Skin epidermis (tissue), 12 donors: ENCODE data around the gene TCAP.

Experiments used
- H3K27ac ChIP-seq, 21 experiments: fragments of 200-600 bp; sonication (generic) in 11 of 21; one replicate each; pipeline ENCODE4 v1.5.0; 2020; ENCODE audit warnings: mild to moderate bottlenecking in 3 of 21, inconsistent platforms in 2 of 21, moderate library complexity in 2 of 21
- H3K4me3 ChIP-seq, 7 experiments: fragments of 200-600 bp; sonication (generic) in 2 of 7; one replicate each; pipeline ENCODE4 v1.5.0; 2020; ENCODE audit warnings: inconsistent platforms in 2 of 7, mild to moderate bottlenecking in 2 of 7, moderate library complexity in 1 of 7

The TCAP gene

DNA sequence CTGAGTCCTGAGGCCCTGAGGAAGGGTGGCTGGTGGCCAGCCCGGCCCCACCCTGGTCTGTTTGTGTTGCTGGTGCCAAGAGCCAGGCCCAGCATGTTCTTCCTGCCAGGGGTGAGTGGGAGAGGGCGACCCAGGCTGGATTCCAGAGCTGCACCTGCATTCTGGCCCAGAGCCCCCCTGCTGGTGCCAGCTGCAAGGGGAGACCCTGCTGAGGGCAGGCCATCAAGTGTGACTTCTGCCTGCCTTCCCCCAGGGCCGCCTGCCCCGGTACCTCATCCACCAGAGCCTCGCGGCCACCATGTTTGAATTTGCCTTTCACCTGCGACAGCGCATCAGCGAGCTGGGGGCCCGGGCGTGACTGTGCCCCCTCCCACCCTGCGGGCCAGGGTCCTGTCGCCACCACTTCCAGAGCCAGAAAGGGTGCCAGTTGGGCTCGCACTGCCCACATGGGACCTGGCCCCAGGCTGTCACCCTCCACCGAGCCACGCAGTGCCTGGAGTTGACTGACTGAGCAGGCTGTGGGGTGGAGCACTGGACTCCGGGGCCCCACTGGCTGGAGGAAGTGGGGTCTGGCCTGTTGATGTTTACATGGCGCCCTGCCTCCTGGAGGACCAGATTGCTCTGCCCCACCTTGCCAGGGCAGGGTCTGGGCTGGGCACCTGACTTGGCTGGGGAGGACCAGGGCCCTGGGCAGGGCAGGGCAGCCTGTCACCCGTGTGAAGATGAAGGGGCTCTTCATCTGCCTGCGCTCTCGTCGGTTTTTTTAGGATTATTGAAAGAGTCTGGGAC lies 2.4 kb upstream of the TCAP start:
- Histone ChIP-seq H3K4me3 (no peak overlapping the region), H3K27ac (peak overlapping the region in 2 of 21 experiments; percentile 0 to 23)

GRCh38 chr17:39663340-39663687 lies 1.8 kb upstream of the TCAP start:
- Histone ChIP-seq H3K27ac (no peak overlapping the region), H3K4me3 (no peak overlapping the region)

DNA sequence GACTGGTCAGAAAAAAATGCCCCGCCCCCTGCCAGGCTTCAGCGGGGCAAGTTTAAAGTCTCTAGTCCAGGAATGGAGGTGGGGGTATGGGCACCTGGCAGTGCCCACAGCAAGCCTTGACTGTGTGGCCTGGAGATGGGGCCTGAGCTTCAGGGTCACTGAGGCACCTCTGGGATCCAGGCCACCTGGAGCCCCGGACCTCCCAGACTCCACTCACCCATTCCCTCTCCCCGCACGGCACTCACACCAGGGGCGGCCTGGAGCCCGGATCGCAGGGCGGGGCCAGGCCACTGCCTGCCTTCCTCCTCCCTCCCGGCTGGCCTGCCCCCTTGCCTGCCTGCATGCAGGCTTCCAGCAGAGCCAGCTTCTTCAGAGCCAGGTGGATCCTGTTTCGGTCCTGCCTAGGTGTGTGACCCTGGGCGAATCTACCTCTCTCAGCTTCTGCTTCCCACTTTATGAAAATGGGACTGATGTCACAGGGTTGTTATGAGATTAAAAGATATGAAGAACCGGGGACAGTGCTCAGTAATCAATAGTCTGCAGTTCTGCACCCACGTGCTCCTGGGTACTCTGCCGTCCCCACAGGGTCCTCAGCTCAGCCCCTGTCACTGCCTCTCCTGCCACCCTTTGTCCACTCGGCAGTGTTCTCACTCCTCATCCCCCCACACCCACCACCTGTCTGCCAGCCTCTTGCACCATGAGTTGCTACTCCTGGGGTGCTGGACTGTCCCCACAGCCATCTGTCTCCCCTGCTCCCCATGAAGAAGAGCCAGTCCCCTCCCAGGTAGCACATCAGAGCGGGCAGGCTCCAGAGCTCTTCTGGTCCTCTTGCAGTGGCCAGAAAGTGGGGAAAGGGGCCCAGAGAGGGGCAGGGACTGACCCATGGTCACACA lies 1.2 kb upstream of the TCAP start:
- Histone ChIP-seq H3K4me3 (no peak overlapping the region), H3K27ac (peak overlapping the region in 1 of 21 experiments; percentile 25)

- Histone ChIP-seq H3K4me3 (no peak overlapping the region), H3K27ac (no peak overlapping the region)
Measured at GRCh38 chr17:39665642-39666224, 584 bp downstream of the TCAP start.

DNA sequence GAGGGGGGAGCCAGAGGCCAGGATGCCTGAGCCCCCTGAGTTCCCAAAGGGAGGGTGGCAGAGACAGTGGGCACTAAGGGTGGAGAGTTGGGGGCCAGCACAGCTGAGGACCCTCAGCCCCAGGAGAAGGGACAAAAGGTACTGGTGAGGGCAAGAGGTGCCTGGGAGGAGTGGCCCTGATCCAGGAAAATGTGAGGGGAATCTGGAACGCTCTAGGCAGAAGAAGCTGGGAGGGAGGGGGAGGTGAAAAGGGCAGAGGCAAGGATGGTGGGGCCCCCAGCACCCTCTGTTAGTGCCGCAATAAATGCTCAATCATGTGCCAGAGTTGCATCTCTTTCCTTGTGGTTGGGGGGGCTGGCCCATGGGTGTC lies 1.1 kb downstream of the TCAP start:
- Histone ChIP-seq H3K4me3 (no peak overlapping the region), H3K27ac (no peak overlapping the region)

GRCh38 chr17:39666601-39667261 lies 1.6 kb downstream of the TCAP start:
- Histone ChIP-seq H3K4me3 (no peak overlapping the region), H3K27ac (no peak overlapping the region)

DNA sequence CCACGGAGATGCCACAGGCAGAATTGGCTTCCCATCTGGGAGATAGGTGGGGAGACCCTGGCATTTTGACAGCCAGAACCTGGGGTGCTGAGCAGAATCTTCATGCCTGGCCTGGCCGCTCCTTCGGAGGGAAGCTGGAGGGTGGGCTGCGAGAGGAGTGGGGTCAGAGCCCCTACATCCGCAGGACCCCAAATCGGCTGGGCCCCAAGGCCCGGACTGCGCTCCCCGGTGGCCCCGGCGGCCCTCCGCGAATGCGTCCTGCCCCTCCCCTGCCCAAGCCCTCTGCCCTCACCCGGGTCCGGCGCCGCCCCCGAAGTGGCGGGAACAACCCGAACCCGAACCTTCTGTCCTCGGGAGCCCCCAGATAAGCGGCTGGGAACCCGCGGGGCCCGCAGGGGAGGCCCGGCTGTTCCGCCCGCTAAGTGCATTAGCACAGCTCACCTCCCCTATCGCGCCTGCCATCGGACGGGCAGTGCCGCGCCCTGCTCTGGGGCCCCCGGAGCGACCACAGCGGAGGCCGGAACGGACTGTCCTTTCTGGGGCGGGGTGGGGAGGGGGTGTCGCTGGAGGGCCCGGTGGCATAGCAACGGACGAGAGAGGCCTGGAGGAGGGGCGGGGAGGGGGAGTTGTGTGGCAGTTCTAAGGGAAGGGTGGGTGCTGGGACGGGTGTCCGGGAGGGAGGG lies 2.3 kb downstream of the TCAP start:
- H3K4me3 ChIP-seq = peak overlapping the region in 4 of 7 experiments; percentile 12 to 34 (median 29)
- no peak overlapping the region for H3K27ac ChIP-seq

GRCh38 chr17:39667945-39668924 lies 3.1 kb downstream of the TCAP start, which contains the start of gene PNMT:
PNMT (plus strand) TSS chr17:39668453; CDS start chr17:39668476, 23 bp downstream.
- peak within 1 kb of the TSS in 1 of 21 experiments; percentile 10 for H3K27ac ChIP-seq
- H3K4me3 ChIP-seq = peak within 1 kb of the TSS in 6 of 7 experiments; percentile 7 to 34 (median 20)

GRCh38 chr17:39669897-39670735 lies 5.0 kb downstream of the TCAP start:
- H3K27ac ChIP-seq = no peak overlapping the region

GRCh38 chr17:39670746-39671145 lies 5.6 kb downstream of the TCAP start:
- Histone ChIP-seq H3K4me3 (no peak overlapping the region), H3K27ac (no peak overlapping the region)

More at GRCh38 chr17:39669897-39670735, 5.0 kb downstream of the TCAP start:
- H3K4me3 ChIP-seq = no peak overlapping the region

GRCh38 chr17:39671651-39672521 lies 6.7 kb downstream of the TCAP start:
- Histone ChIP-seq H3K27ac (peak overlapping the region in 4 of 21 experiments; percentile 6 to 47 (median 12)), H3K4me3 (no peak overlapping the region)

DNA sequence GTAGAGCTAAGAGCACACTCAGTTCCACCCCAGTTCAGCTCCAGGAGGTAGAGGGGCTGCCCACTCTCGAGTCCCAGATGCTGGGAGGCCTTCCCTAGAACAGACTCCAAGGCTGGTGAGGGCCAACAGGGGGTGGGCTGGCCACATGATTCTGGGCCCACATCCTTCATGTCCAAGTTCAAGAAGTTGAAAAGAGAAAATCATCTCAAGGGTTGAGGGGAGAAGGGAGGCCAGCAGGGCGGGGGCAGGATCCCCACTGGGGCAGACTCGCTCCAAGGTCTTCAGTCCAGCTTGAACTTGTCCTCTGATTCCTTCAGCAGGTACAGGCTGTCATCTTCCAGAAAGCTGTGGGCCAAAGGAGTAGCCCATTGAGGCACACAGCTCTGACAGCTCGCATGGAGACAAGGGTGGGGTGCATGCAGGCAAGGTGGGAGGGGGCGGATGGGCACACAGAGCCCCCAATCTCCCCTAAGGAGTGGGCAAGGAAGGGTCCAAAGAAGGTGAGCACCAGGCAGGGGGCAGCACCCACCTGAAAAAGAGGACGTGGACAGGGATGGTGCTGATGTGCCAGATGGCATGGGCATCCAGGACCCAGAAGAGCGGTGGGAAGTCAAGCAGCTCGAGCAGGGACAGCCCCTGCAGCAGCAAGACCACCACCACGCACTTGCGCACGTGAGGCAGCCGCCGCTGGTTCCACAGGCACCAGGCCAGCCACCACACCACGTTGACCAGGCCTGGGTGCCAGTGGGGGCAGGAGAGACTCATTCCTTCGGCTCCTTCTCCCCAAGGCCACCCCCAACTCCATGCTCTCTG lies 7.6 kb downstream of the TCAP start:
- peak overlapping the region in 3 of 21 experiments; percentile 9 to 47 (median 14) for H3K27ac ChIP-seq
- no peak overlapping the region for H3K4me3 ChIP-seq

DNA sequence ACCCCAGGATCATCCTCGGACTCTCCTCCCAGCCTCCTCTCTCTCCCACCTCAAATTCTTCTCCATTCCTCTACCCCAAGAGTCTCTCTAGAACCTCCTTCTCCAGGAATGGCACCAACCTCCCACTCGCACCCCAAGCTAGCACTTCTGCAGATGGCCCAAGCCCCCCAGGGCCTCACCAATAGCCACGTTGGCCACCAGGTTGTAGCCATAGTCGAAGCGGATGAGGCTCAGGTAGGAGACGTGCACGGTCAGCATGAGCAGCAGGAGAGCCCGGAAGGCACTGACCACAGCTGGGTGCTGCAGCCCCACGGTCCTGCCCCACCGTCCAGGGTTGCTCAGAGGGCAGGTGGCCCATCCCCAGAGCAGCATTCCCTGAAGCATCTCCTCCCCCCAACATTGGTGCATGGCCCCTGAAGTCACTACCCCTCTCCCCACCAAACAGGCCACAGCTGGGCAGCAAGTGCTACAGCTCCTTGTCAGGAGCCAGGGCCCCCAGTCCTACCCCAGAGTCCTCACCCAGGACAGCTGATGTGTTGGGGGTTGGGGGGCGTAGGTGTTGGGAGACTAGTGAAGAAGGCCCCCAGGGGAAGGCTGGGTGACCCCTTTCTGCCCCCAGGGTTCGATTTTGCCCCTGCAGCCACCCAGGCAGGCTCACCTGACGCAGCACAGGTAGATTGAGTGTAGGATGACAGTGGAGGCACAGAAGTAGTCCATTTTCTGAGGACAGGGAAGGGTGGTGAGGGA lies 8.4 kb downstream of the TCAP start:
- H3K27ac ChIP-seq = peak overlapping the region in 1 of 21 experiments; percentile 79
- no peak overlapping the region for H3K4me3 ChIP-seq

DNA sequence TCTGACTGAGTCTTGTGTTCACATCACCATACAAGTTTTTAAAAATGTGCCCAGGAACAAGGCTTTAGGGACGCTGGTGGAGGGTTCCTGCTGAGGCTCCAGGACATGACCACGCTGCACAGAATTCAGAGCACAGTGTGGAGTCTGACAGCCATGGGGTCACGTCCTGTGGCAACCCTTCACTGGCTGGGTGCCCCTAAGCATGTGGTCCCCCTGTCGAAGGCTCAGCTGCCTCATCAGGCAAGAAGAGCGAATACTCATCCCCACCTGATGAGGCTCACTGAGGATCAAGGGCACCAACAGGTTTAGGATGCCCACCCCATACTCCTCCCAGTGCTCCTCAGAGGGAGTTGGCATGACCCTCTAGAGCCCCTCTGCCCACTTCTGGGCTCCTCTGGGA lies 9.0 kb downstream of the TCAP start:
- Histone ChIP-seq H3K4me3 (no peak overlapping the region), H3K27ac (peak overlapping the region in 9 of 21 experiments; percentile 0 to 85 (median 74))
